Measurements from ENCODE around the gene CYSLTR2. TPM values are rescaled to one million over a fixed set of nuclear protein-coding genes. Genes with fewer than 3 reads are reported as not detected.

The CYSLTR2 gene
- total and polyA plus RNA-seq, 3 experiments from 2014 or later = 0.33 to 2.4 (median 2.2) TPM

DNA sequence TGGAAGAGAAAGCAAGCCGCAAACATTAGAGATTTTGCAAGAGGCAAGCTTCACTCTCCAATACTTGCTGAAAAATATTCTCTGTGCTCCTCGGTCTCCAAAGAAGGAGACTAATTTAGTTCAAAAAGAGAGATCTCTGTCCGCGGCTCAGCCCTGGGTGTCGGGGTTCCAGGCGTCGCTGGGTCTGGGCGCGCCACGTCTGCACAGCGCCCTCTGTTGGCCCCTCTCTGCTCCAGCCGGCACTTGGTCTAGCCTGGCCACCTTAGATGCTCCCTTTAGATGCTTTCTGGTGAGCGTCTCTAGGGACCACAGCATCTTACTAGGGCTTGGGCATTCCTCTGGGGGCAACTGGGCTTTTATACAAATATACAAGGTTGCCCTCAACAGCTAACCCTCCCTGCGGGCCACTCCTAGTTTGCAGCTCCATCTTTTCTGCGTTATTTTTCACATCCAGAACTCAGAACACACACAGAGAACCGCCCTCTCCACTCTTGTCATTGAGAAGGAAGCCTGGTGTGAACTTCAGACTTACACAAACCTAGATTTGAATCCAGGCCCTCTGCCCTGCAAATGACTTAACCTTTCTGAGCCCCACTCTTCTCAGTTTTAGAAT lies 78.3 kb downstream of the CYSLTR2 start:
- POLR2A ChIA-PET = no interaction called here
- H3K9me3 Mint-ChIP-seq = no peaks in the 10 kb centered on the region
- H3K36me3 ChIP-seq (ENCODE audit: insufficient read depth, low read length) = no peaks in the 10 kb centered on the region
- H3K27ac ChIP-seq (ENCODE audit: low read depth, low read length) = no peak overlapping the region
- no peaks in the 10 kb centered on the region for H3K36me3 Mint-ChIP-seq
- H3K9me3 ChIP-seq (ENCODE audit: low read length) = no peaks in the 10 kb centered on the region
- H3K27me3 Mint-ChIP-seq = peaks cover 0 to 2% of the 10 kb centered on the region in 2 donors
- H3K27ac Mint-ChIP-seq = peak overlapping the region in 2 of 8 donors; percentile 4 to 6
- peak; percentile 30 to 63 (median 38) for DNase-seq
- CTCF ChIA-PET = interaction anchor here (0.9 to 2.2 kb wide), 9 partner anchors 9 to 404 kb away, joined by 3 to 7 read pairs (median 3); no protein-coding TSS in a partner anchor
- peak overlapping the region; percentile 45 for H3K4me3 ChIP-seq (ENCODE audit: low read length)
- no peaks in the 10 kb centered on the region for H3K27me3 ChIP-seq (ENCODE audit: insufficient read depth, low read length, poor library complexity, severe bottlenecking)
- H3K4me1 ChIP-seq (ENCODE audit: insufficient read depth, low read length) = no peaks in the 10 kb centered on the region
- peaks cover 0 to 17% (median 11%) of the 10 kb centered on the region in 3 donors for H3K4me1 Mint-ChIP-seq
- H3K4me3 Mint-ChIP-seq = peak overlapping the region in 6 of 7 donors; percentile 76 to 92 (median 80)

DNA sequence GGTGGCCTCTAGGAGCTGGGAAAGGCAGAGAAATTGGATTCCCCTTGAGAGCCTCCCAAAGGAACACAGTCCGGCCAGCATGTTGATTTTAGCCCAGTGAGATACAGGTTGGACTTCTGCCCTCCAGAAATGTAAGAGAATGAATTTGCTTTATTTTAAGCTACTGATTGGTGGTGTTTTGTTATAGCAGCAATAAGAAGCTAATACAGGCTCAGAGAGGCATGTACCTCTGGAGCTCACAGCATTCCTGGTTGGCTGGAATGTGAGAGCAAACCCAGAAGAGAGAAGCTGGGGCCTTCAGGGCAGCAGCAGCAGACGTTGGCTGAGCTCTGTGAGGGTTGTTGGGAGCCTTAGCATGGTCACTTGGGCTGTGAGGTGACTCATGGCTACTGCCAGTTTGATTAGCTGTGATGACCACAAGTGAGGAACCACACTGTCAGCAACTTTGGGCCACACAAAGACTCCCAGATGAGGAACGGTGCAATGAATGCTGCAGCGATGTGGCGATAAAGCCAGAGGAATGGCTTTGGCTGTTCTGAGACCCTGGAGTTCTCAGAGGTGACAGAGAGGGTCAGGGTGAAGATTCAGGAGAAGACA lies 80.1 kb downstream of the CYSLTR2 start:
- H3K27me3 ChIP-seq (ENCODE audit: insufficient read depth, low read length, poor library complexity, severe bottlenecking) = no peaks in the 10 kb centered on the region
- Mint-ChIP-seq H3K27ac (peak overlapping the region in 1 of 8 donors; percentile 40), H3K9me3 (no peaks in the 10 kb centered on the region), H3K4me1 (peaks cover 0 to 17% (median 11%) of the 10 kb centered on the region in 3 donors), H3K4me3 (no peak overlapping the region), H3K27me3 (peaks cover 0 to 2% of the 10 kb centered on the region in 2 donors), H3K36me3 (no peaks in the 10 kb centered on the region)
- ChIA-PET CTCF (interaction anchor here (0.9 to 1.5 kb wide), 3 partner anchors 17 to 405 kb away, joined by 3 to 6 read pairs (median 3); no protein-coding TSS in a partner anchor), POLR2A (no interaction called here)
- no peak overlapping the region for H3K27ac ChIP-seq (ENCODE audit: low read depth, low read length)
- H3K4me1 ChIP-seq (ENCODE audit: insufficient read depth, low read length) = no peaks in the 10 kb centered on the region
- no peak overlapping the region for H3K4me3 ChIP-seq (ENCODE audit: low read length)
- no peaks in the 10 kb centered on the region for H3K36me3 ChIP-seq (ENCODE audit: insufficient read depth, low read length)
- no peak for DNase-seq
- H3K9me3 ChIP-seq (ENCODE audit: low read length) = no peaks in the 10 kb centered on the region

DNA sequence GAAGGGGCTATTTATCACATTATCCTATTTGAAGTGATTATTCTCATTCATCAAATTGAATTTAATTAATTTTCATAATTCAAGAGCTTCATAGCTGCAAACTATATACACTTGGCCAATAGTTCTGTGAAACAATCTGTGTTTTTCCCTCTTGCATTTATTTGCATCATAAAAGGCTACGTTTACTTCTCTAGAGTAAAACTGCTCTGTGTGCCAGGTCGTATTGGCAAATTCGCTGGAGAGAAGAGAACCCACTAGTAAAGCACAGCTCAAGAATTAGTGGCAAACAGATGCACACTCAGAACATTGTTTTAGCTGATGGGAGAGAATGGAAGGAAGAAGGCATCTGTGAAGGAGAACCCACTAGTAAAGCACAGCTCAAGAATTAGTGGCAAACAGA lies 81.8 kb downstream of the CYSLTR2 start:
- POLR2A ChIA-PET = no interaction called here

DNA sequence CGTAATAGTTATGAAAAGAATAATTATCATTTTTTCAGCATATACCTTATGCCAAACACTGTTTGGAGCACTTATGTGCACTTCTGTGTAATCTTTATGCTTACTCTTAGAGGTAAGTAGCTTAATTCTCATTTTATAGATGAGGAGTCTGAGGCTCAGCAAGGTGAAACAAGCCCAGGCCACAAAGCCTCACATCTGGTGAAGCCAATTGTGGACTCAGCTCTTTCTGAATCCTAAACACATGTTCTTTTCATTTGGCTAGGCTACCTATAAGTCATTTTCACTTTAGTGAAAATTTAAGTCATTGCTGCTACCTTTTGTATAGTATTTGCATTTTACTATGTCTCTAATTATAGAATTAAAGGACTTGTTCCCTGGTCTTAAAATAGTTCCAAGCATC lies 84.0 kb downstream of the CYSLTR2 start:
- Mint-ChIP-seq H3K36me3 (no peaks in the 10 kb centered on the region), H3K4me1 (no peaks in the 10 kb centered on the region), H3K27me3 (no peaks in the 10 kb centered on the region), H3K9me3 (no peaks in the 10 kb centered on the region), H3K4me3 (no peak overlapping the region), H3K27ac (no peak overlapping the region)
- H3K27me3 ChIP-seq (ENCODE audit: insufficient read depth, low read length, poor library complexity, severe bottlenecking) = no peaks in the 10 kb centered on the region
- no peaks in the 10 kb centered on the region for H3K4me1 ChIP-seq (ENCODE audit: insufficient read depth, low read length)
- no peak overlapping the region for H3K27ac ChIP-seq (ENCODE audit: low read depth, low read length)
- no peaks in the 10 kb centered on the region for H3K9me3 ChIP-seq (ENCODE audit: low read length)
- CTCF ChIA-PET = no interaction called here
- POLR2A ChIA-PET = no interaction called here
- DNase-seq = no peak
- no peaks in the 10 kb centered on the region for H3K36me3 ChIP-seq (ENCODE audit: insufficient read depth, low read length)
- no peak overlapping the region for H3K4me3 ChIP-seq (ENCODE audit: low read length)

More for the DNA sequence above, 81.8 kb downstream of the CYSLTR2 start:
- Histone ChIP-seq H3K27ac (ENCODE audit: low read depth, low read length) (no peak overlapping the region), H3K27me3 (ENCODE audit: insufficient read depth, low read length, poor library complexity, severe bottlenecking) (no peaks in the 10 kb centered on the region), H3K9me3 (ENCODE audit: low read length) (no peaks in the 10 kb centered on the region), H3K4me3 (ENCODE audit: low read length) (no peak overlapping the region), H3K4me1 (ENCODE audit: insufficient read depth, low read length) (no peaks in the 10 kb centered on the region), H3K36me3 (ENCODE audit: insufficient read depth, low read length) (no peaks in the 10 kb centered on the region)
- Mint-ChIP-seq H3K4me1 (peaks cover 0 to 16% (median 11%) of the 10 kb centered on the region in 3 donors), H3K27me3 (no peaks in the 10 kb centered on the region), H3K4me3 (no peak overlapping the region), H3K27ac (no peak overlapping the region), H3K9me3 (no peaks in the 10 kb centered on the region), H3K36me3 (no peaks in the 10 kb centered on the region)
- DNase-seq = no peak
- CTCF ChIA-PET = no interaction called here

DNA sequence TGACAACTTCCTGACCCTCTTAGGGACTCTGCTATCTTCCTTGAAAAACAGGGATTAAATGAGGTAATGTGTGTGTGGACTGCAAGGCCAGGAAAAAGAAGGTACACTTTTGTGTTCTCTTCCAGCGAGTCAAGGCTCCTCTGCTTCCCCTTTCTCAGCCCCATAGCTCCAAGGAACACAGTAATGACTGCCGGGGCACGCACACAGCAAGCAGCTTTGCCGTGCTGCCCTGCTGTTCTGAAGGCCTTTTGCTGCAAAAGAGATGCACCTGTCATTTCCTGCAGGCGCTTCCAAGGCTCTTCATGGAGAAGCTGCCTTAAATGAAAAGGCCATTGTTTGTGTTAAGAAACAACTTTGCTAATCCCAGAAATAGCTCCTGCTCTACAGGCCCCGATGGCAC lies 84.6 kb downstream of the CYSLTR2 start:
- H3K4me1 Mint-ChIP-seq = no peaks in the 10 kb centered on the region
- Histone ChIP-seq H3K4me3 (ENCODE audit: low read length) (no peak overlapping the region), H3K36me3 (ENCODE audit: insufficient read depth, low read length) (no peaks in the 10 kb centered on the region), H3K27ac (ENCODE audit: low read depth, low read length) (no peak overlapping the region), H3K4me1 (ENCODE audit: insufficient read depth, low read length) (no peaks in the 10 kb centered on the region), H3K9me3 (ENCODE audit: low read length) (no peaks in the 10 kb centered on the region), H3K27me3 (ENCODE audit: insufficient read depth, low read length, poor library complexity, severe bottlenecking) (no peaks in the 10 kb centered on the region)
- no peak overlapping the region for H3K27ac Mint-ChIP-seq
- CTCF ChIA-PET = no interaction called here
- DNase-seq = no peak
- no peak overlapping the region for H3K4me3 Mint-ChIP-seq
- POLR2A ChIA-PET = no interaction called here
- H3K27me3 Mint-ChIP-seq = peaks cover 0 to under 1% of the 10 kb centered on the region in 2 donors
- H3K36me3 Mint-ChIP-seq = no peaks in the 10 kb centered on the region
- no peaks in the 10 kb centered on the region for H3K9me3 Mint-ChIP-seq

DNA sequence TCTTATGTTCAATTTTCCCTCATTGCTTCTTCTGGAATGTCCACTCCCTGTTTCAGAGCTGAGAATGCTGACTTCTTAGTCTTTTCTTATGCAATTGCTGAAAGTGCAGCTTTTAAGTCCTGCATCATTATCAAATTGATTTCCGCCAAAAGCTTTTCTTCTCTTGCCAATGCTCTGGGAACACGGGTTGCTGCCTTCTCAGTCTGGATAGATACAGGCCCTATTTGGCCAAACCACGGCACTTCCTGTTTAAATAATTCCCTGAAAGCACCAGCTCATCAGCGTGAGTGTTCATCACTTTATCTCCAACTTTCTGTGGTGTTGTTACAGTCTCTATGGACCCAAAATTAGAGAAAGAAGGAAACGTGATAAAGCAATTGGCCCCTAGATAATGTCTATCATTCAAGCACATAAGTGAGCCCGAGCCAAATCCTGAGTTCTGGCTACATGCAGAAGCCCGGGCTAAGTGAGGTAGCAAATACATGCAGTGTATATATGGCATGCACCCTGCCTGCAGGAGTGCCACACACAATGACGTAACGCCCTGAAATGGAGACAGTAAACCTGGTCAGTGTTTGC lies 85.7 kb downstream of the CYSLTR2 start:
- H3K36me3 Mint-ChIP-seq = no peaks in the 10 kb centered on the region
- peaks cover 0 to 6% of the 10 kb centered on the region in 2 donors for H3K27me3 Mint-ChIP-seq
- Histone ChIP-seq H3K36me3 (ENCODE audit: insufficient read depth, low read length) (no peaks in the 10 kb centered on the region), H3K9me3 (ENCODE audit: low read length) (no peaks in the 10 kb centered on the region), H3K27me3 (ENCODE audit: insufficient read depth, low read length, poor library complexity, severe bottlenecking) (no peaks in the 10 kb centered on the region), H3K27ac (ENCODE audit: low read depth, low read length) (no peak overlapping the region), H3K4me1 (ENCODE audit: insufficient read depth, low read length) (no peaks in the 10 kb centered on the region), H3K4me3 (ENCODE audit: low read length) (no peak overlapping the region)
- no peaks in the 10 kb centered on the region for H3K4me1 Mint-ChIP-seq
- CTCF ChIA-PET = interaction anchor here (0.7 kb wide), 1 partner anchor 160 kb away, joined by 3 read pairs; no protein-coding TSS in a partner anchor
- no peak for DNase-seq
- no peaks in the 10 kb centered on the region for H3K9me3 Mint-ChIP-seq
- no peak overlapping the region for H3K4me3 Mint-ChIP-seq
- POLR2A ChIA-PET = no interaction called here
- no peak overlapping the region for H3K27ac Mint-ChIP-seq

DNA sequence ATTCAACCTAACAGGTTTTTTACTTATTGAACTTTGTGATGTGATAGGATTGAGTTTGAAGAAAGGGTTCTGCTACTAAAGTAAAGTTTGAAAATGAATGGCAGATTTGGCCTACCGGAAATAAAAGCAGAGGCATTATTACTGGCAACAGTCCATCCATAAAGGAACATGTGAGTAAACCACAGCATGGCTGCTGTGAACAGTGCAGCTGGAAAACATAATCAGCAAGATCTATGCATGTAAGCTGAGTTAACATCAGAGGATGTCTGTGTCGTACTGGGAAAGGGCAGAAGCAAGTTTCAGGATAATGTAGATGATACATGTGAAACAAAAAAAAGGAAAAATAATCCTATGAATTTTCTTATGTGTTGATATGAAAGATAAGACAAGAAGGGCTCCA lies 87.6 kb downstream of the CYSLTR2 start:
- CTCF ChIA-PET = no interaction called here
- peaks cover 0 to 6% of the 10 kb centered on the region in 2 donors for H3K27me3 Mint-ChIP-seq

DNA sequence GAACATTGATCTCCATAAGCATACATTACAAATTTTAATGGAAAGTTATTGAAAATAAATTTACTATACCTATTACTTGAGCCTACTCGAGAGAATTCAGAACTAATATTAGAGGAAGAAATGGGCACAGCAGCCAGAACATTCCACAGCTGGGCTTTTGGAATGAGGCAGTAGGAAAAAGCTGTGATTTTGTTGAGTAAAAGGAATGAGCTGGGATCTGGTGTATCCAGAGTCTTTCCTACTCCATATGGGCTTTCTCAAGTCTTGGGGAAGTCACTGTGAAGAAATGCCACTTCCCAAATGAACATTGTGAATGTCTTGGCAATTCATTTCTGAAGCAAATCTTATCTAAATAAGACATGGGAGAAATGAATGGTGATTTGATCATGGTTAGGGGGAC lies 93.1 kb downstream of the CYSLTR2 start:
- Histone ChIP-seq H3K27ac (ENCODE audit: low read depth, low read length) (no peak overlapping the region), H3K4me3 (ENCODE audit: low read length) (no peak overlapping the region), H3K27me3 (ENCODE audit: insufficient read depth, low read length, poor library complexity, severe bottlenecking) (no peaks in the 10 kb centered on the region), H3K36me3 (ENCODE audit: insufficient read depth, low read length) (no peaks in the 10 kb centered on the region), H3K9me3 (ENCODE audit: low read length) (no peaks in the 10 kb centered on the region), H3K4me1 (ENCODE audit: insufficient read depth, low read length) (no peaks in the 10 kb centered on the region)
- peaks cover 0 to 6% of the 10 kb centered on the region in 2 donors for H3K27me3 Mint-ChIP-seq
- ChIA-PET POLR2A (no interaction called here), CTCF (interaction anchor here (1.3 kb wide), 1 partner anchor 22 kb away, joined by 4 read pairs; no protein-coding TSS in a partner anchor)
- no peak overlapping the region for H3K27ac Mint-ChIP-seq
- H3K4me3 Mint-ChIP-seq = no peak overlapping the region
- H3K9me3 Mint-ChIP-seq = no peaks in the 10 kb centered on the region
- H3K4me1 Mint-ChIP-seq = peaks cover 9 to 20% (median 14%) of the 10 kb centered on the region in 3 donors
- no peaks in the 10 kb centered on the region for H3K36me3 Mint-ChIP-seq
- DNase-seq = no peak

More for the DNA sequence above, 87.6 kb downstream of the CYSLTR2 start:
- Histone ChIP-seq H3K27me3 (ENCODE audit: insufficient read depth, low read length, poor library complexity, severe bottlenecking) (no peaks in the 10 kb centered on the region), H3K9me3 (ENCODE audit: low read length) (no peaks in the 10 kb centered on the region), H3K36me3 (ENCODE audit: insufficient read depth, low read length) (no peaks in the 10 kb centered on the region), H3K4me1 (ENCODE audit: insufficient read depth, low read length) (no peaks in the 10 kb centered on the region), H3K4me3 (ENCODE audit: low read length) (no peak overlapping the region), H3K27ac (ENCODE audit: low read depth, low read length) (no peak overlapping the region)
- Mint-ChIP-seq H3K9me3 (no peaks in the 10 kb centered on the region), H3K36me3 (no peaks in the 10 kb centered on the region), H3K27ac (no peak overlapping the region), H3K4me3 (no peak overlapping the region), H3K4me1 (no peaks in the 10 kb centered on the region)
- POLR2A ChIA-PET = no interaction called here
- no peak for DNase-seq
